Thyroid gland (tissue), 4 donors: Measurements from ENCODE around the gene KLHL8. TPM values are rescaled to one million over a fixed set of nuclear protein-coding genes. Genes with fewer than 3 reads are reported as not detected.

Experiments
- DNase-seq, 2 donors: peaks; one replicate each; pipeline ENCODE4 v3.0.0-alpha.2; 2019
- H3K27ac ChIP-seq, 3 donors: fragments of 200-600 bp; sonication (generic); 1 replicate in 2 of 3; 2 replicates in 1 of 3; pipeline ENCODE4 v1.5.1; 2016 to 2019; ENCODE audit warnings: mild to moderate bottlenecking in 1 of 3, moderate library complexity in 1 of 3
- H3K27me3 ChIP-seq: fragments of 200-600 bp; sonication (generic); one replicate; pipeline ENCODE4 v1.5.1; 2019
- H3K36me3 ChIP-seq, 2 donors: fragments of 200-600 bp; sonication (generic); one replicate each; pipeline ENCODE4 v1.5.1; 2016 to 2019
- H3K4me1 ChIP-seq, 2 donors: fragments of 200-600 bp; sonication (generic); one replicate each; pipeline ENCODE4 v1.5.1; 2017 to 2019
- H3K4me3 ChIP-seq, 3 donors: fragments of 200-600 bp; sonication (generic); replicated peaks in 1 of 3; 1 replicate in 2 of 3; 2 replicates in 1 of 3; pipeline ENCODE4 v1.5.1; 2016; ENCODE audit warnings: mild to moderate bottlenecking in 1 of 3
- H3K9me3 ChIP-seq: fragments of 200-600 bp; sonication (generic); one replicate; pipeline ENCODE4 v1.5.1; 2017
- CTCF ChIP-seq, 6 experiments: fragments of 200-600 bp in 3 of 6; fragments of 450-650 bp in 3 of 6; sonication (generic) in 3 of 6; IDR thresholded peaks; one replicate each; pipeline ENCODE4 v1.5.1; 2016 to 2019; ENCODE audit warnings: antibody characterized with exemption in 6 of 6, mild to moderate bottlenecking in 2 of 6, inconsistent platforms in 1 of 6, moderate library complexity in 1 of 6
- POLR2A ChIP-seq, 2 donors: fragments of 450-650 bp; IDR thresholded peaks; one replicate each; pipeline ENCODE4 v1.6.1; 2017; ENCODE audit warnings: antibody characterized with exemption in 2 of 2, mild to moderate bottlenecking in 2 of 2, moderate library complexity in 1 of 2
- WGBS, 2 donors: methylation state at CpG; one replicate each; pipeline ENCODE4 v1.1.5; 2017; 5-methylcytosine and 5-hydroxymethylcytosine counted together
- intact Hi-C: fragments of 100-400 bp; cut with DNase I; formaldehyde crosslinking; loops from one replicate; pipeline ENCODE4 v1.15.1; 2023
- total RNA-seq, 4 donors: library from RNA; depleted of rRNA; stranded (reverse); fragments of >200 nt; gene quantifications; one replicate each; pipeline ENCODE4 v1.2.3, GENCODE V29; 2016

The KLHL8 gene
- total RNA-seq, 4 donors from 2014 or later, result 24.1 to 32.8 (median 27.9) TPM

- H3K4me1 ChIP-seq, result peaks cover 26 to 39% of the 10 kb centered on the region in 2 donors
- WGBS, 2 donors, result 23% methylated on average over 5 of the region's 5 CpGs
- H3K27ac ChIP-seq, result peak overlapping the region; percentile 25 to 46 (median 34)
- TF ChIP-seq CTCF (IDR thresholded peaks at IDR 0.05), result no peak
- no peak for TF ChIP-seq POLR2A (IDR thresholded peaks at IDR 0.05)
- intact Hi-C loops, result no loop called here
- no peak overlapping the region for H3K4me3 ChIP-seq
- H3K36me3 ChIP-seq, result no peaks in the 10 kb centered on the region
- no peaks in the 10 kb centered on the region for H3K9me3 ChIP-seq
- peak; percentile 61 to 67 for DNase-seq
- no peaks in the 10 kb centered on the region for H3K27me3 ChIP-seq
Measured at GRCh38 chr4:87211249-87211952, 9.0 kb downstream of the KLHL8 start.

GRCh38 chr4:87209696-87210095 is 10.7 kb downstream of the KLHL8 start:
- no peaks in the 10 kb centered on the region for H3K9me3 ChIP-seq
- WGBS, 2 donors, result 77 to 84% methylated on average over 6 of the region's 6 CpGs
- no peak overlapping the region for H3K4me3 ChIP-seq
- TF ChIP-seq POLR2A (IDR thresholded peaks at IDR 0.05) (no peak), CTCF (IDR thresholded peaks at IDR 0.05) (no peak)
- H3K36me3 ChIP-seq, result no peaks in the 10 kb centered on the region
- H3K4me1 ChIP-seq, result peaks cover 21 to 39% of the 10 kb centered on the region in 2 donors
- no peaks in the 10 kb centered on the region for H3K27me3 ChIP-seq
- intact Hi-C loops, result no loop called here
- no peak overlapping the region for H3K27ac ChIP-seq
- no peak for DNase-seq

GRCh38 chr4:87209182-87209581 is 11.2 kb downstream of the KLHL8 start:
- Histone ChIP-seq H3K36me3 (no peaks in the 10 kb centered on the region), H3K27me3 (no peaks in the 10 kb centered on the region), H3K27ac (no peak overlapping the region), H3K9me3 (no peaks in the 10 kb centered on the region), H3K4me1 (peaks cover 21 to 39% of the 10 kb centered on the region in 2 donors), H3K4me3 (no peak overlapping the region)
- DNase-seq, result no peak
- WGBS, 2 donors, result 90 to 95% methylated on average over 3 of the region's 3 CpGs
- TF ChIP-seq POLR2A (IDR thresholded peaks at IDR 0.05) (no peak), CTCF (IDR thresholded peaks at IDR 0.05) (no peak)
- intact Hi-C loops, result no loop called here

- Histone ChIP-seq H3K4me3 (no peak overlapping the region), H3K27me3 (no peaks in the 10 kb centered on the region), H3K4me1 (no peaks in the 10 kb centered on the region), H3K36me3 (no peaks in the 10 kb centered on the region), H3K27ac (no peak overlapping the region), H3K9me3 (no peaks in the 10 kb centered on the region)
- intact Hi-C loops, result no loop called here
- 91 to 96% methylated on average over 1 of the region's 1 CpG for WGBS, 2 donors
- DNase-seq, result no peak
- TF ChIP-seq CTCF (IDR thresholded peaks at IDR 0.05) (no peak), POLR2A (IDR thresholded peaks at IDR 0.05) (no peak)
Measured at GRCh38 chr4:87204559-87204958, 15.9 kb downstream of the KLHL8 start.

GRCh38 chr4:87196927-87197326 is 23.5 kb downstream of the KLHL8 start:
- no peak for DNase-seq
- H3K4me1 ChIP-seq, result peaks cover 12 to 13% of the 10 kb centered on the region in 2 donors
- H3K4me3 ChIP-seq, result no peak overlapping the region
- intact Hi-C loops, result no loop called here
- no peaks in the 10 kb centered on the region for H3K27me3 ChIP-seq
- 87% methylated on average over 1 of the region's 1 CpG; no CpG with 5 or more reads in 1 of the 2 donors for WGBS, 2 donors
- no peak for TF ChIP-seq CTCF (IDR thresholded peaks at IDR 0.05)
- TF ChIP-seq POLR2A (IDR thresholded peaks at IDR 0.05), result no peak
- H3K36me3 ChIP-seq, result no peaks in the 10 kb centered on the region
- no peaks in the 10 kb centered on the region for H3K9me3 ChIP-seq
- H3K27ac ChIP-seq, result no peak overlapping the region
